Measurements from ENCODE around the gene JARID2.

- TF ChIP-seq, protein P1, sequence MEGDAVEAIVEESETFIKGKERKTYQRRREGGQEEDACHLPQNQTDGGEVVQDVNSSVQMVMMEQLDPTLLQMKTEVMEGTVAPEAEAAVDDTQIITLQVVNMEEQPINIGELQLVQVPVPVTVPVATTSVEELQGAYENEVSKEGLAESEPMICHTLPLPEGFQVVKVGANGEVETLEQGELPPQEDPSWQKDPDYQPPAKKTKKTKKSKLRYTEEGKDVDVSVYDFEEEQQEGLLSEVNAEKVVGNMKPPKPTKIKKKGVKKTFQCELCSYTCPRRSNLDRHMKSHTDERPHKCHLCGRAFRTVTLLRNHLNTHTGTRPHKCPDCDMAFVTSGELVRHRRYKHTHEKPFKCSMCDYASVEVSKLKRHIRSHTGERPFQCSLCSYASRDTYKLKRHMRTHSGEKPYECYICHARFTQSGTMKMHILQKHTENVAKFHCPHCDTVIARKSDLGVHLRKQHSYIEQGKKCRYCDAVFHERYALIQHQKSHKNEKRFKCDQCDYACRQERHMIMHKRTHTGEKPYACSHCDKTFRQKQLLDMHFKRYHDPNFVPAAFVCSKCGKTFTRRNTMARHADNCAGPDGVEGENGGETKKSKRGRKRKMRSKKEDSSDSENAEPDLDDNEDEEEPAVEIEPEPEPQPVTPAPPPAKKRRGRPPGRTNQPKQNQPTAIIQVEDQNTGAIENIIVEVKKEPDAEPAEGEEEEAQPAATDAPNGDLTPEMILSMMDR (IDR thresholded peaks at IDR 0.05; ENCODE audit: low read depth, low read length) = no peak
- no peak for TF ChIP-seq MYC (IDR thresholded peaks at IDR 0.05; ENCODE audit: low read depth, low read length)
Measured at GRCh38 chr6:15487262-15487661, 241.4 kb downstream of the JARID2 start.

All from NB4 (cell line).